Measurements from ENCODE around the gene YY1.
"Not testable (repeated sequence)": the region's sequence is repeated elsewhere in the genome, so short reads cannot be mapped to it uniquely, and the experiment has no call there.

The YY1 gene

DNA sequence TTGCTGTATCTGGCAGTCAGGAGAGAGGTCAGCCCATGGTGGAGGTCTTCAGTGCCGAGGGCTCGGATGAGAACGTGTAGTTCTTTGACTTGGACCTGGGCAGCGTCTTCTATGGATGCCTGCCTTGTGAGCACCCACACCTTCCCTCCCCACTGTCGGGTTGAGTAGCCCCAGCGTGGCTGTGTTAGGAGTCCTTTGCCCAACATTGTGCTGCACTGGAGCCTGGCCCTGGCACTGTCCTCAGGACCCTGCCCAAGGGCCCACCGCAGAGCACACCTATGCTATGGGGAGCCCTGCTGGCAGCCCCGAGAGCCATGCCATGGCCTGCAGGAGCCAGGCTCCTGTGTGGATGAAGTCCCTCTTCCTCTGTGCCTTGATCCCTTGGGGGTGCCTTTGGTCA, 40.6 kb downstream of the YY1 start:
- no peak for DNase-seq
- in situ Hi-C loops (cut with MboI; ENCODE audit: low pct_unique_long_range_greater_than_20kb, low sequenced_read_pairs): no loop called here

DNA sequence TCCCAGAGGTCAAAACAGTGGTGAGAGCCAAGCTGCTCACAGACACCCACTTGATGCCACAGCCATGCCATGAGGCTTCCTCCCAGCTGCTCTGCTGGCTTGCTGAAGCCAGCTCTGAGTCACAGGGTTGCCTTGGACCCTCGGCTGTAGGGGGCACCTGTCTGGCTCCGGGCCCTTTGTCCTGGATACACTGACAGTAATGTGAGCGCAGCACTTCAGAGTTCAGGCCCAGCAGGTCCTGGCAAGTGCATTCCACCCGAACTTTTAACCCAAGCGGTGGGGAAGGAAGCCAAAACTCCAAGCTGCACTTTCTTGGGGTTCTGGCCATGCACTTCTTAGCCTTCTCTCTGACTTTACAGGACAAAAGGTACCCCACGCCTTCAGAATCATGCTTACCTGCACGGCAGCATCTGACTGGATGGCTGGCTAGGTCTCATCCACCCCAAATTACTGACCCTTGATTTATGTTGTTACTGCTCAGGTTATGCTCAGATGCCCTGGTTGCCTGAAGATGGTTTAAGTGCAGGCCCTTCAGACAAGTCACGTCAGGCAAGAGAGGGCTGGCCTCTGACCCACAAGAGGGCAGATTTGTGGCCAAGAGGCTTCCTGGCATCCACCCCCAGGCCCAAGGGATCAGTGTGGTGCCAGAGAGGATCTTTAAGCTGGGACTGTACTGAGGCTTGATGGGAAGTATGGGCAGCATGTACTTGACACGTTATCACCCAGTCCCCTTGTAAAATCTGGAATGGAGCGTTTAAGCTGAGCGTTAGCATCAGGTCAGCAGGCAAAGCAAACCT, 42.5 kb downstream of the YY1 start:
- in situ Hi-C loops (cut with MboI; ENCODE audit: low pct_unique_long_range_greater_than_20kb, low sequenced_read_pairs): no loop called here
- DNase-seq: no peak

DNA sequence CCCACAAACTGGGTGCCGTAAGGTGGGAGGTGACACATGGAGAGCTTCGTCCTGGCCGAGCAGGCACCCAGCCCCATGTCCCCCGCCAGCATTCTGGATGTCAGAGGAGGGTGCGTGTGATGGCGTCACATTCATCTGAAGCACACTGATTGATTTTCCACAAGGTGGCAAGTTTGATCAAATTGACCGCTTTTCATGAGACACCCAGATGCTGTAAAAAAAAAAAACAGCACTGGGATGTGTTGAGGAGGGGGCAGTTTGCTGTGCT, 43.1 kb downstream of the YY1 start:
- in situ Hi-C loops (cut with MboI; ENCODE audit: low pct_unique_long_range_greater_than_20kb, low sequenced_read_pairs): no loop called here
- DNase-seq: no peak

DNA sequence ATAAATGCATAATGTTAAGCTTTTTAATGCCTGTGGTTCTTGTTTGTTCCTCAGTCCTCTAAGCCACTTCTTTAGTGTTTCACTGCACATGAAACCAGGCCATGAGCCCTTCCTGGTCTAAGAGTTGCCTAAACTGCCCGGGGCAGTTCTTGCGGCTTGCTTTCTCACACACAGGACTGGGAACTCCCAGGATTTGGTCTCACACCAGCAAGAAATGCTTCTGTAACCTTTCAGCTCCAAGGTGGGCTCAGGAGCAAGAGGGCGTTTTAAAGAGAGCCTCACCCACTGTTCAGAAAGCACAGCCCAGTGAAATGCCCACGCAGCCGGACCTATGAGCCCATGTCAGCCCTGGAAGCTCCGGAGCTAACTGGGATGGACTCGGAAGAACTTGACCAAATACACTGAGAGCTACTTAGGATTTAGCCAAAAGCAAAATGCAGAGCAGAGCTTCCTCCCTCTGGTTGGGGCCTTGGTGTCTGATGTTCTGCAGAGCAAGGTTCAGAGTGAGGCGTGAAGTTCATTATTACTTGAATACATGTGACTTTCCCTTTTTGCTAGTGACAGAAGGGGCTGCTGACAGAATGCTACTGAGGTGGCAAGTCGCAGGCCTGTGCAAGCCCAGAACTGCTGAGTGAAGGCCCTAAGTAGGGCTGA, 43.9 kb downstream of the YY1 start:
- no peak for DNase-seq
- in situ Hi-C loops (cut with MboI; ENCODE audit: low pct_unique_long_range_greater_than_20kb, low sequenced_read_pairs): no loop called here

DNA sequence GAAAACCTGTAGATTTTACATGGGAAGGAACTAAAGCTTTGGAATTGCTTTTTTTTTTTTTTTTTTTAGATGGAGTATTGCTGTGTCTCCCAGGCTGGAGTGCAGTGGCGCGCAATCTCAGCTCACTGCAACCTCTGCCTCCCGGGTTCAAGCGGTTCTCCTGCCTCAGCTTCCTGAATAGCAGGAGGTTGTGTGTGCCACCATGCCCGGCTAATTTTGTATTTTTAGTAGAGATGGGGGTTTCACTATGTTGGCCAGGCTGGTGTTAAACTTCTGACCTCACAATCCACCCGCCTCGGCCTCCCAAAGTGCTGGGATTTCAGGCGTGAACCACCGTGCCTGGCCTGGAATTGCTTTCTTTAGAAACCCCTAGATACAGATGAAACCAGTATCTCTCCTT, 44.5 kb downstream of the YY1 start:
- in situ Hi-C loops (cut with MboI; ENCODE audit: low pct_unique_long_range_greater_than_20kb, low sequenced_read_pairs); DNase-seq: not testable (repeated sequence)

DNA sequence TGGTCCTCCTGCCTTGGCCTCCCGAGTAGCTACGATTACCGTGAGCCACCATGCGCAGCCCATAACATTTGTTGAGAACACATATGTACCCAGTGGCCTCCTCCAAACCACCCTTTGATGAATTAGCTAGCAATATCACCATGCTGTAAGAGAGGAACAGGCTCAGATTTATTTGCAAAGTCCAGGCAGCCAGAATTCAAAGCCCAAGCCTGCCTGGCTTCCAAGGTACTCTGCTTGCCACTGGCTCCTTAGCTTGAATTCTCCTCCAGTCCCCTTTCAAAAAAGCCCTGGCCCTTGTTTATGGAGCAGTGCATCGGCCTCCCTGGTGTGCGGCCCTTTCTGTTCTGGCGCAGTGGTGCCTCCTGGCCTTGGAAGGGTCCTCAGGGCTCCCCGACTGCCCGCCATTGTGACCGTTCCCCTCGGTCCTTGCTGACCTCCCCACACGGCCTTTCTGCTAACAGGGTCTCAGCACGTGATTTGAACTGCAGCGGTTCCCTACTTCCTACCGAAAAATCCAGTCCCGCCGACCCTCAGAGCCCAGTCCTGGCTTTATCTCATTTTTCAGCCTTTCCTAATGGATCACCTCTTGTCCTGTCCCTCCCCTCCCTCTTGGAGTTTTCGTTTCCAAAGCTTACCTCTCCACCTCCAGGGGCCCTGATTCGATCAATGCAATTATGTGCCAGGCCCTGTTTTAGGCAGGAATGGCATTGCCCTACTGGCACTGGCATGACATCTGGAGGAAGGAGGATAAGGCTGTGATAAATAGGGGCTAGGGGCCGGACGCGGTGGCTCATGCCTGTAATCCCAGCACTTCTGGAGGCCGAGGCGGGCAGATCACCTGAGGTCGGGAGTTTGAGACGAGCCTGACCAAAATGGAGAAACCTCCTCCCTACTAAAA, 45.3 kb downstream of the YY1 start:
- DNase-seq: no peak
- in situ Hi-C loops (cut with MboI; ENCODE audit: low pct_unique_long_range_greater_than_20kb, low sequenced_read_pairs): no loop called here

DNA sequence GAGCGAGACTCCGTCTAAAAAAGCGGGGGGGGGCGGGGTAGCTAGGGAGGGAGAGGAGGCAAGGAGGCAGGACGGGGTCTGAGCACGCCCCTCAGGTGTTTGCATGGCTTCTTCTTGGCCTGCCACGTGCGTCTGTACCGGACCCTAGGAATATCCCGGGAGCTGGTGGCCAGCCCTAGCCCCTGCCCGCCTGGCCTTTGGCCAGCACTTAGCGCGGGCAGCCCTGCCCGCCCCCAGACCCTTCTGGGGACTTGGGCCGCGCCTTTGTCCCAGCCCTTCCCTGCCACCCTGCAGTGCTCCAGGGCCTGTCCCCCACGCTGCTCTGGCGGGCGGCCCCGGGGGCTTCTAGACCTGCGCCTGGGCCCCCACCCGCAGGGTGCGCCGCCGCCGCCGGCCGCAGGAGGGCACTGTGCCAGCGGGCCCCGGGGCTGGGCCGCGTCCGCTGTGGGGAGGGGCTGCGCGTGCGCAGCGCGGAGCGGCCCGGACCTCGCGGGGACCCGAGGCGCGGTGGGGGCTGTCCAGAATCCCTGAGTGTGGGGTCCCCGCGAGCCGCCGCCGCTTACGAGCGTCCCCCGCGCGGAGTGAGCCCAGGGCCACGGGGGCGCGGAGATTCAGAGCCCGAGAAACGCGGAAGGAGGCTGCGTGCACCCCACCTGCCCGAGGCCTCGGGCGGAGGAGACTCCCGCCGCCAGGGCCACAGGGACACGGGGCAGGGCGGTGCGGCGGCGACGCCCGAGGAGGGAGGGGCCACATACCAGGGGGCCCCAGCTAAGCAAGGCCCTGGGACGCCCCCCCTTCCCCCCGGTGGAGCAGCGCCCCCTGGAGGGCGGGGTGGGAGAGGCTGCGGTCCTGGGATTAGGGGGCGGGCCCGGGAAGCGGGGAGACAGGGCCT, 46.3 kb downstream of the YY1 start:
- peak; percentile 70 for DNase-seq
- in situ Hi-C loops (cut with MboI; ENCODE audit: low pct_unique_long_range_greater_than_20kb, low sequenced_read_pairs): no loop called here

DNA sequence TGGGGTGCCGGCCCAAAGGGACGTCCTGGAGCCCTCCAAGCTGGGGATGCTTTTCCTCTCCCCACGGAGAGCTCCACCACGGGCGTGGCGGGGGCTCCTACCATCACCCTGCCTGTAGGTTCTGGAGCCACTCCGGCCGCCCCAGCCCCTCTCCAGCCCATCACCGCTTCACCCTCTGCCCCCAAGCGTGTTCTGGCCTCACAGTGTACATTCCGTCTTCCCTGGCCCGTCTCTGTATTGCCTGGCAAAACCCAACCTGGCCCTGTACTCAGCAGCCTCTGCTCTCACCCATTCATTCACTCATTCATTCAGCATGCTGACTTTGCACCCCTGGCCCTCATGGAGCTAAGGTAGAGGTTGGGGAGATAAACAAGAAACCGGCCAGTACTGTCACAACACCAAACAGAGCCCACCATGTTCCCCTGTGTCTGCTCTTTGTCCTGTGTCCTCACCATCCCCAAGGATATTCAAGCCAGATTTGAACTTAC, 47.0 kb downstream of the YY1 start:
- no peak for DNase-seq
- in situ Hi-C loops (cut with MboI; ENCODE audit: low pct_unique_long_range_greater_than_20kb, low sequenced_read_pairs): no loop called here

DNA sequence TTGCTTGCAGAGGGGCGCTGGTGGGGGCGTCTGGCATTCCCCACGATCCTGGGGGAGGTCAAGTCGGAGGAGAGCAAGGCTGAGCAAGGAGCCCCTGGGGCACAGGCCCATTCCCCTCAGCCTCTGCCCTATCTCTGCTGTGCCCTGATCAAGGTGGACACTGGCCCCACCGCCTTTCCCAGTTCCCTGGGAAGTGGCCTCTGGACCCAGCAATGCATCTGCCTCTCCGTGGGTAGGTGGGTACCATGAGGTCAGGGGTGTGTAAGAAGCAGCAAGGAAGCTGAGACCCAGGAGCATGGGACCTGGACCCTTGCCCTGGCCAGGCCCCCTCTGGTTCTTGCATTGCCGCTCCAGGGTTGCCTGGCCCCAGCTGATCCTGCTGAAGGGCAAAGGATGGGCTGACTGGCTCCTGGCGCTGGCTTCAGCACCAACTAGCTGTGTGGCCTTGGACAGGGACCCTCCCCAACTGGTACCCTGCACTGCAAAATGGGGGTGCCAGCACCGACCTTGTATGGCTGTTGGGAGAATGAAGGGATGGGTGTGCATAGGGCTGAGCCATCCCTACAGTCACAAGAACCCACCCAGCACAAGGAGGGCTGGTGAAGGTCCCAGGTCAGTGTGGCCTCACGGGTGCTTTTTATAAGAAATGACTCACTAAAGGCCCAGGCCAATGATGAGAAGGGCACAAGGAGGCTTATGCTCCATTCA, 47.7 kb downstream of the YY1 start:
- no peak for DNase-seq
- in situ Hi-C loops (cut with MboI; ENCODE audit: low pct_unique_long_range_greater_than_20kb, low sequenced_read_pairs): no loop called here

DNA sequence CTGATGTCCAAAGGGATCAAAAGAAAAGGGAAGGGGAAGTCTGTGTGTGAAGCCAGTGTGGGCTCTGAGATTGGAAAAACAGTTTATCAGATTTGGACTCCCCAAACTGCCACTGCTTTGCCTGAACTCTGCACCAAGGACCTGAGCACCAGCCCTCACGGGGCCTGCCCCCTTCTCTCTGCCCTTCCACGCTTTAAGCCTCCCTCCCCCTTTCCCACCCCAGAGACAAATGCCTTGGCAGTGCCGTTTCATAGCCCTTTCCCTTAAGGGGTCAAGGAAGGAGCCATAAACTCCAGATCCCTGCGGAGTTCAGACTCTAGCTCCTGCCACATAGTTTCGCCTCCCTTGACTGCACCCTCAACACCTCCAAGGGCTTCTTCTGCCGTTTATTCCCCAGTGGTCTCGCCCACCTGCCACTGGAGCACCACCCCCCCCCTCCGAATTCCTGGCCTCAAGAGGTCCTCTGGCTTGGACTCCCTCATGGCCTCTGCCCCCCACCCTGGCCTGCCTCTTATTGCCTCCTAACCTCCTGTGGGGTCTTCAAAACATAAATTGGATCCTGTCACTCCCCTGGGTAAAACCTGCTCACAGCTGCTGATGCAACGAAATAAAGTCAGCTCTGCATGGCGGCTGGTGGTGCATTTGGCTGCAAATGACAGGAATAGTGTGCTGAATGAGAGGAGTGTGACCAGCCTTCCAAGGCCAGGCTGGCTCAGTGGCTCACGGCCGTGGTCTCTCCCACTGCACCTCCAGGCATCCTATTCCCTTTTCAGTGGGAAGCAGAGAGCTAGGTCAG, 48.5 kb downstream of the YY1 start:
- no peak for DNase-seq
- in situ Hi-C loops (cut with MboI; ENCODE audit: low pct_unique_long_range_greater_than_20kb, low sequenced_read_pairs): no loop called here

DNA sequence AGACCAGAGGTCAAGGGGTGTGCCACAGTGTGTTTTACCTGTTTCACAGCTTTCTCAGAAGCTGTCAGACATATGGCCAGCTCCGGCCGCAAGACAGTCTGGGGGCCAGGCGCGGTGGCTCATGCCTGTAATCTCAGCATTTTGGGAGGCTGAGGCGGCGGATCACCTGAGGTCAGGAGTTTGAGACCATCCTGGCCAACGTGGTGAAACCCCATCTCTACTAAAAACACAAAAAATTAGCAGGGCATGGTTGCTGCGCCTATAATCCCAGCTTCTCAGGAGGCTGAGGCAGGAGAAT, 49.0 kb downstream of the YY1 start:
- DNase-seq; in situ Hi-C loops (cut with MboI; ENCODE audit: low pct_unique_long_range_greater_than_20kb, low sequenced_read_pairs): not testable (repeated sequence)

DNA sequence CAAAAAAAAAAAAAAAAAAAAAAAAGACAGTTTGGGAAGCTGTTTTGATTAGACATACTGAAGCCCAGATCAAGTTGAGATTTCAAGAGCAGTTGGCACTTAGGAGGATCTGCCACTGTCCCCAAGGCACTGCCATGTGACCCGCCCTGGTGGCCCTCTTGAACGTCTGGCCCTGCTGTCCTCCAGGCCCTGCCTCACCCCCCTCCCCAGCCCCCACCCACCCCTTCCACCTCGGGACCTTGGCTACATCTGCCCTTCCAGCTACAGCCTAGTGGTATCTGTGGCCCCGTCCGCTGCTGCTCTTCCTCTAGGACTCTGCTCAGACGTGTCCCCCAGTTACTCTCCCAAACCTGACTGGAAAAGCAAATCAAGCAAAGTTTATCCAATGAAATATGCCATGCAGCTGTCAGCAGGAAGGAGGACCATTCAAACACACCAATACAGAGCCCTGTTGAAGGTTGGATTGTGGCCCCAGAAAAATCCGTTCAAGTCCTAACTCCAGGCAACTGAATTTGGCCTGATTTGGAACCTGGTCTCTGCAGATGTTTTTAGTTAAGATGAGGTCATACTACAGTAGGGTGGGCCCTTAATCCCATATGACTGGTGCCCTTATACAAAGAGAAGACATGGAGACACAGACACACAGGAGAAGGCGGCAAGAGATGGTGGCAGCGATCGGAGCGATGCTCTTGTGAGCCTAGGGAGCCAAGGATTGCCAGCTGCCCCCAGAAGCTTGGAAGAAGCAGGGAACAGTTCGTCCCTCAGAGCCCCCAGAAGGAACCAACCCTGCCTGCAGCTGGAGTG, 49.6 kb downstream of the YY1 start:
- no peak for DNase-seq
- in situ Hi-C loops (cut with MboI; ENCODE audit: low pct_unique_long_range_greater_than_20kb, low sequenced_read_pairs): no loop called here

DNA sequence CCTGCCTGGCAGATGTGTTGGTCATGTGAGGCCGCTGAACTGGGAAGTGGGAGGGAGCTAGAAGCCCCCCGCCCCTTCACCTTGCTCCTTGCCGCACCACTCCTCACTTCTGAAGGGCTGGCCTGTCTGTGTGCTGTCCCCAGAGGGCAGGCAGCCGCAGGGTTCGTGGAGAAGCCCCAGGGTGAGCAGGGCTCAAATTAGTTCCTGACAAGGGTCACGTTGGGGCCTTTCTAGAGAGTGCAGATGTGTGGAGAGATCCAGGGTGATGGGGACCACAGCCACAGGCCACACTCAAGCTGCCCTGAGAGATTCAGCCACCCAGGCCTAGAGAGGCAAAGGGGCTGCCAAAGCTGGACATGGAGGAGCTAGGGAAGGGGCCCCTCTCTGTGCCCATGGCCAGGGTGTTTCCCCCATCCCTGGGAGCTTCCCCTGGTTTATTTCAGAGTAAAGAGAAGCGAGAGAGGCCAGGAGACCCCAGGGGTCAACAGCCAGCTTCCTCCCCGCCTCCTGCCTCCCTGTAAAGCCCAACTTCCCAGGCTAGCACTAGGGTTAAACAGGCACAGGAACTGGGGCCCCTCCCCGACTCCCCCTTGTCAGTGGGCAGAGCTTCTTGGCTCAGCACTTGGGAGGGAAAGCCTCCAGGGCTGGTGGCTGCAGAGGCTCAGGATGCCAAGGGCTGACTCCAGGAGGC, 51.1 kb downstream of the YY1 start:
- no peak for DNase-seq
- in situ Hi-C loops (cut with MboI; ENCODE audit: low pct_unique_long_range_greater_than_20kb, low sequenced_read_pairs): no loop called here

DNA sequence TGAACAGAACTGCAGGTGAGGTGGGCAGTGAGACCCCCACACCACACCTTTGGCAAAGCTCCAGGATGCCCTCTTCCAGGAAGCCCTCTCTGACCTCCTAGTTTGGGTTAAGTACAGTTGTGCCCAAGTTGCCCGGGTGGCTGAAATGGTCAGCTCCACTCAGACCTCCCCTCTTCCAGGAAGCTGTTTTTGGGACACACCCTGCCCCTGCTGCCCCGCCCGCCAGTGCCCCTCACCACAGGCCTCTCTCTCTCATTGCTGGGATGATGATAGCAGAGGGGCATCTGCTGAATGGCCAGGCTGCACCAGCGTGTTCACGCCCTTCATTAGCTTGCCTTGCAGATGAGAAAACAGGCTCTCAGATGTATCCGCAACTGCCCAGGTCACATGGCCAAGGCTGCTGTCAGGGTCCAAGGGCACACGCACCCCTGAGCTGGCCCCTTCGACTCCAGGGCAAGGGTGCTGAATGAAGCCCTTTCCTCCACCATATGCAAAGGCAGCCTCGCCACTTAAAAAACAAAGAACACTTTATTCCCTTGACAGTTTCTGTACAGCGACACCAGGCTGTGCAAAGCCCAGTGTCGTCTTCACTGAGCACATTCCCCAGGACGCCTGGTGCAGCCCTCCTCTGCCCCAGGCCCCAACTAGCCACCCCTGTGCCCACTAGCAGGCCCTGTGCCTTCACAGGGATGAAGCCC, 51.8 kb downstream of the YY1 start:
- in situ Hi-C loops (cut with MboI; ENCODE audit: low pct_unique_long_range_greater_than_20kb, low sequenced_read_pairs): no loop called here
- DNase-seq: no peak

DNA sequence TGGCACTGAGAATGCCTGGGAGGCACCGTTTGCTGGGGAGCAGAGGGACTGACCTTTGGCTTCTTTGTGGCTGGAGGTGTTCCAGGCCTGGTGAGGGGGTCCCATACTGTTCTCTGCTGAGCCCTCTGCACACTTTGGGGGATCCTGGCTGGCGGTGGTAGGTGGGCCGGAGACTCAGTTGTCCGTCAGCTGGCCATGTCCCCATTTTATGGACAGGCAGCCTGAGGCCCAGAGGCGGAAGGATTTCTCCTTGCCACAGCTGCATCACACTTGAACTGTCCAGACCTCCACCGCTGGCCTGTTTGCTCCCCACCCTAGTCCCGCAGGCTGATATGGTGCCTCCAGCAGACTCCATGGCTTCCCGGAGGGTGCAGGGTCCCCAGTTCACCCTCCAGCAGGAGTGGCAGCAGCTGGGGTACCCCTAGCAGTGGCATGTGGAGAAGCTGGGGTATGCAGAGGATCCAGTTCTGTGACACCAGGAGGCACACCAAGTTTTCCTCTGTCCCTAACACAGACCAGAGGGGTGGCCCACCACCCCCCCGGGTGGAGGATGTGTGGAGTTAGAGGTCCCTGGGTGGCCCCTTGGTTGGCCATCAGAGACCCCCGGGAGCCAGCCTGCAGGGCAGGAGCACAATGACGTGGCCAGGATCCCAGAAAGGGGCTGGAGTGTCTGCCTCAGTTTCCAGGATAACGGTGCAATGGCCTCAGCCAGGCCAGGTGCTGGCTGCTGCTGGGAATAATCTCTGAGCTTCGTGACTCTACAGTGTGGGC, 52.5 kb downstream of the YY1 start:
- no peak for DNase-seq

More for the DNA sequence above, 52.5 kb downstream of the YY1 start:
- in situ Hi-C loops (cut with MboI; ENCODE audit: low pct_unique_long_range_greater_than_20kb, low sequenced_read_pairs): no loop called here

All from KBM-7 (cell line).